Kidney epithelial cell (primary cell): Measurements from ENCODE around the gene LGALS3. TPM values are rescaled to one million over a fixed set of nuclear protein-coding genes. Genes with fewer than 3 reads are reported as not detected.

Experiments used
- DNase-seq: peaks from one replicate; pipeline ENCODE4 v3.0.0-alpha.2; 2010; ENCODE audit warnings: low read depth
- H3K27me3 ChIP-seq: 2 replicates; pipeline ENCODE4 v1.6.0; 2011; ENCODE audit warnings: low read length; ENCODE audit not compliant: control insufficient read depth, insufficient read depth
- H3K36me3 ChIP-seq: 2 replicates; pipeline ENCODE4 v1.5.1; 2011; ENCODE audit warnings: low read length; ENCODE audit not compliant: control insufficient read depth, insufficient read depth
- H3K4me3 ChIP-seq: 2 replicates; pipeline ENCODE4 v1.5.1; 2011; ENCODE audit warnings: low read depth, mild to moderate bottlenecking, control low read depth, low read length
- total RNA-seq: library from RNA; depleted of rRNA; stranded (reverse); fragments of >200 nt; gene quantifications from 2 replicates; pipeline ENCODE4 v1.2.3, GENCODE V29; 2015
- TF ChIP-seq, protein P1 (sequence below): IDR thresholded peaks from 2 replicates; pipeline ENCODE4 v1.5.1; 2011; ENCODE audit warnings: mild to moderate bottlenecking, moderate library complexity, low read length, control low read depth, inconsistent platforms; ENCODE audit not compliant: insufficient read depth, poor library complexity, severe bottlenecking

LGALS3 gene
- total RNA-seq, 1 donor from 2014 or later, result 114 TPM

DNA sequence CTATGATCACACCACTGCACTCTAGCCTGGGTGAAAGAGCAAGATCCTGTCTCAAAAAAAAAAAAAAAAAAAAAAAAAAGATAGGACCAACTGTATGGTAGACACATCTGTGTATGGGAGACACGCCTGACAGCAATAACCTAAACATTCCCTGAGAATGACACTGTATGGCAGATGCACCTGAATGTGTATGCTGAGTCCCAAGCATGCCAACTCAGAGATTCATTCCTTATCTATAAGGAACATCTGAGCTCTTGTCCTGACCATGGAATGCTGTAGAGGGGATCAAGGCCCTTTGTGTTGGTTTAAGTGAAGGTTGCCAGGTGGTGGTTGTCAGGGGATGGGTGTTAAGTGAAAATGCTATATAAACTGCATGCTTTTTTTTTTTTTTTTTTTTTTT, 19.2 kb upstream of the LGALS3 start:
- no peak overlapping the region for H3K4me3 ChIP-seq
- H3K27me3 ChIP-seq, result no peaks in the 10 kb centered on the region
- H3K36me3 ChIP-seq, result no peaks in the 10 kb centered on the region
- DNase-seq, result no peak
- TF ChIP-seq, protein P1, sequence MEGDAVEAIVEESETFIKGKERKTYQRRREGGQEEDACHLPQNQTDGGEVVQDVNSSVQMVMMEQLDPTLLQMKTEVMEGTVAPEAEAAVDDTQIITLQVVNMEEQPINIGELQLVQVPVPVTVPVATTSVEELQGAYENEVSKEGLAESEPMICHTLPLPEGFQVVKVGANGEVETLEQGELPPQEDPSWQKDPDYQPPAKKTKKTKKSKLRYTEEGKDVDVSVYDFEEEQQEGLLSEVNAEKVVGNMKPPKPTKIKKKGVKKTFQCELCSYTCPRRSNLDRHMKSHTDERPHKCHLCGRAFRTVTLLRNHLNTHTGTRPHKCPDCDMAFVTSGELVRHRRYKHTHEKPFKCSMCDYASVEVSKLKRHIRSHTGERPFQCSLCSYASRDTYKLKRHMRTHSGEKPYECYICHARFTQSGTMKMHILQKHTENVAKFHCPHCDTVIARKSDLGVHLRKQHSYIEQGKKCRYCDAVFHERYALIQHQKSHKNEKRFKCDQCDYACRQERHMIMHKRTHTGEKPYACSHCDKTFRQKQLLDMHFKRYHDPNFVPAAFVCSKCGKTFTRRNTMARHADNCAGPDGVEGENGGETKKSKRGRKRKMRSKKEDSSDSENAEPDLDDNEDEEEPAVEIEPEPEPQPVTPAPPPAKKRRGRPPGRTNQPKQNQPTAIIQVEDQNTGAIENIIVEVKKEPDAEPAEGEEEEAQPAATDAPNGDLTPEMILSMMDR, result no peak

DNA sequence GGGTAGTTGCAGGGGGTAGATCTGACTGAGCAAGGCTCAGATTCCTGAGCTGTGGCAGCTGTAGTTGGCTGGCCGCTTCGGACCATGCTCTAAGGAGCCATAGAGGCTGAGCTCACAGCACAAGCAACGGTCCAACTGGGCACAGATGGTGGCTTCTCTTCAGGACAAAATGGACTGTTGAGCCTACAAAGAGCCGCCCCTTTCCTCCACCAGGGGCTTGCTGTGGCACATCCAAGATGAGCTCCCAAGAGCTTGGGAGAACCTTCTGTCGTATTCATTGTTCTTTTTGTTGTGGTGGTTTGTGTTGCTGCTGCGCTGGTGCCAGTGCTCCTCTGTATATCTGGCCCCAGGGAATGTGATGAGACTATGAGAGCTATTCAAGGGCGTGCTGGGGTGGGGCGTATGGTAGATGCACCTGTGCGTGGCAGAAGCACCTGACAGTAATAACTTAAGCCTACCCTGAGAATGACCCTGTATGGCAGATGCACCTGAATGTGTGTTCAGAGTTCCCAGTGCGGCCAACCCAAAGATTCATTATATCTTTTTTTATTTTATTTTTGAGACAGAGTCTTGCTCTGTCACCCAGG, 17.8 kb upstream of the LGALS3 start:
- TF ChIP-seq, protein P1, result no peak
- no peaks in the 10 kb centered on the region for H3K36me3 ChIP-seq
- H3K4me3 ChIP-seq, result no peak overlapping the region
- H3K27me3 ChIP-seq, result no peaks in the 10 kb centered on the region
- no peak for DNase-seq

DNA sequence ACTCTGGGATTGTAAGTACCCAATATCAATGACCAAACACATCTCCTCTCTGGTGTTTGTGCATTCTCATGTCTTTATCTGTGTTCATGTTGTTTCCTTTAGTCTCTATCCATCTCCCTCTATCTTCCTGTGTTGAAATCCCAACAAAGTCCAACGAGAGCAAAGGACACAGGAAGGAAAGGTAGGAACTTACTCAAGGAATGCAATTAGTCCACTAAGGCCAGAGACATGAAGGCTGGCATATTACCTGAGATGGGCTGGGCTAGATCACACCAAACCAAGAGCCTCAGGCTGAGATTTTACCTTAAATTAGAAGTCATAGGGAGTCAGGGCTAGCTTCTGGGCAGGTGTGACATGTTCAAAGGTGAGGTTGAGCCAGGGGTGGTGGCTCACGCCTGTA, 14.3 kb upstream of the LGALS3 start:
- H3K4me3 ChIP-seq, result no peak overlapping the region
- TF ChIP-seq, protein P1, result no peak
- no peaks in the 10 kb centered on the region for H3K36me3 ChIP-seq
- no peak for DNase-seq
- H3K27me3 ChIP-seq, result no peaks in the 10 kb centered on the region

DNA sequence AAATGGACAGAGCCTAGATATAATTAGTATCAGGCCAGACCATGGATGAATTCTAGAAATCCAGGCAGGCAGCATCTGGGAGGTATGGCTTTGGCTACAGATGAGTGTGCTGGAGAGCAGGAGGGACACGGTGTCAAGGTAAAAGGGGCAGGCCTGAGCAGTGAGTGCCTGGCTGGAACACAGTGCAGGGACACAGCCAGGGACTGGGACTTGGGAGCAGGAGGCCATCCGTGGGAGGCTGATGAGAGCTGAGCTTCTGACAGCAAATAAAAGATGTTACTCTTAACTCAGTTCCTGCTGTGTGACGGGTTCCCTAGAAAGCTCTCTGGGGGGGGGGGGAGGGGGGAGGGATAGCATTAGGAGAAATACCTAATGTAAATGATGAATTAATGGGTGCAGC, 13.6 kb upstream of the LGALS3 start:
- Histone ChIP-seq H3K4me3 (no peak overlapping the region), H3K36me3 (no peaks in the 10 kb centered on the region), H3K27me3 (no peaks in the 10 kb centered on the region)
- no peak for DNase-seq
- TF ChIP-seq, protein P1, result no peak

DNA sequence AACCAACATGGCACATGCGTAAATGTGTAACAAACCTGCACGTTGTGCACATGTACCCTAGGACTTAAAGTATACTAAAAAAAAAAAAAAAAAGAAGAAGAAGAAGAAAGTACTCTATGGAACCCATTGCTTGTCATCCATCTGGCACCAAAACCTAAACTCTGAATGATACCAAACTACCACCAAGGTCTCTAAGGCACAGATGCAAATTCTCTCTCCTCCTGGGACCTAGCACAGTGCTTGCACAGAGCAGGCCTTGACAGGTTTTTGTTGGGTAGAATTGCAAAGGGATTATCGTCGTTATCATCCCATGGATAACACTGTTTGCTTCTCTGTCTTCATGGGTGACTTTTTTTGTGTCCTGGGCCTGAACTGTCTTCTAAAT, 13.2 kb upstream of the LGALS3 start:
- Histone ChIP-seq H3K27me3 (no peaks in the 10 kb centered on the region), H3K4me3 (no peak overlapping the region), H3K36me3 (no peaks in the 10 kb centered on the region)
- DNase-seq, result no peak
- TF ChIP-seq, protein P1, result no peak
